ENCODE measurements around the gene CKM.

GRCh38 chr19:45350477-45351058 is 27.9 kb upstream of the CKM start:
- TF ChIP-seq CTCF (IDR thresholded peaks at IDR 0.05) (no peak), EZH2 (IDR thresholded peaks at IDR 0.05) (no peak)

All from neural progenitor cell (in vitro differentiated cells).